Epithelial cell of proximal tubule (primary cell): ENCODE data around the gene P2RX2. TPM values are rescaled to one million over a fixed set of nuclear protein-coding genes. Genes with fewer than 3 reads are reported as not detected.

Source experiments
- DNase-seq: peaks from one replicate; pipeline ENCODE4 v3.0.0-alpha.2; 2011; ENCODE audit warnings: low read depth
- H3K4me3 ChIP-seq: 2 replicates; pipeline ENCODE4 v1.5.1; 2011; ENCODE audit warnings: low read depth, mild to moderate bottlenecking, low read length
- total RNA-seq: library from RNA; depleted of rRNA; stranded (reverse); fragments of >200 nt; gene quantifications from 2 replicates; pipeline ENCODE4 v1.2.3, GENCODE V29; 2015
- TF ChIP-seq, protein P1 (sequence below): conservative IDR thresholded peaks from 2 replicates; pipeline ENCODE4 v1.5.1; 2012; ENCODE audit warnings: low read depth, mild to moderate bottlenecking, low read length

Gene P2RX2
- total RNA-seq, 1 donor from 2014 or later = not detected

GRCh38 chr12:132632521-132633228 is 14.1 kb downstream of the P2RX2 start:
- no peak overlapping the region for H3K4me3 ChIP-seq
- no peak for DNase-seq
- TF ChIP-seq, protein P1, sequence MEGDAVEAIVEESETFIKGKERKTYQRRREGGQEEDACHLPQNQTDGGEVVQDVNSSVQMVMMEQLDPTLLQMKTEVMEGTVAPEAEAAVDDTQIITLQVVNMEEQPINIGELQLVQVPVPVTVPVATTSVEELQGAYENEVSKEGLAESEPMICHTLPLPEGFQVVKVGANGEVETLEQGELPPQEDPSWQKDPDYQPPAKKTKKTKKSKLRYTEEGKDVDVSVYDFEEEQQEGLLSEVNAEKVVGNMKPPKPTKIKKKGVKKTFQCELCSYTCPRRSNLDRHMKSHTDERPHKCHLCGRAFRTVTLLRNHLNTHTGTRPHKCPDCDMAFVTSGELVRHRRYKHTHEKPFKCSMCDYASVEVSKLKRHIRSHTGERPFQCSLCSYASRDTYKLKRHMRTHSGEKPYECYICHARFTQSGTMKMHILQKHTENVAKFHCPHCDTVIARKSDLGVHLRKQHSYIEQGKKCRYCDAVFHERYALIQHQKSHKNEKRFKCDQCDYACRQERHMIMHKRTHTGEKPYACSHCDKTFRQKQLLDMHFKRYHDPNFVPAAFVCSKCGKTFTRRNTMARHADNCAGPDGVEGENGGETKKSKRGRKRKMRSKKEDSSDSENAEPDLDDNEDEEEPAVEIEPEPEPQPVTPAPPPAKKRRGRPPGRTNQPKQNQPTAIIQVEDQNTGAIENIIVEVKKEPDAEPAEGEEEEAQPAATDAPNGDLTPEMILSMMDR = no peak

DNA sequence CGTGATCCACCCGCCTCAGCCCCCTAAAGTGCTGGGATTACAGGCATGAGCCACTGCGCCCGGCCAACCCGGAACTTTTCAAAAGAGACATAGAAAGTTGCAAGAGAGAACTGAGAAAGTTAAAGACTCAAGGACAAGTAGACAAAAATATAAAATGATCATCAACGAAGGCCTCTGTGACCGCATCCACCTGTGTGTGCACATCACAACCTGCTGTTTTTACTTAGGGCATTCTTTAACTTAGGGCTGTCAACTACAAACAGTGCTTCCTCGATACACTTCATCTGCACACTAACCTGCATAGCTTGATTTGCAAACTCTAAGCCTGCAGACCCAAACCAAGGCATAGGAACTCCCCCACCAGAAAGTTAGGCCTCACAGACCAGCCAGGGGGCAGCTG is 14.8 kb downstream of the P2RX2 start:
- H3K4me3 ChIP-seq = no peak overlapping the region
- no peak for DNase-seq
- TF ChIP-seq, protein P1 = no peak

GRCh38 chr12:132633901-132634300 is 15.3 kb downstream of the P2RX2 start:
- DNase-seq = no peak
- TF ChIP-seq, protein P1 = no peak
- no peak overlapping the region for H3K4me3 ChIP-seq

- no peak for DNase-seq
- TF ChIP-seq, protein P1 = no peak
- no peak overlapping the region for H3K4me3 ChIP-seq
Observed at GRCh38 chr12:132634411-132634990, 15.9 kb downstream of the P2RX2 start.

DNA sequence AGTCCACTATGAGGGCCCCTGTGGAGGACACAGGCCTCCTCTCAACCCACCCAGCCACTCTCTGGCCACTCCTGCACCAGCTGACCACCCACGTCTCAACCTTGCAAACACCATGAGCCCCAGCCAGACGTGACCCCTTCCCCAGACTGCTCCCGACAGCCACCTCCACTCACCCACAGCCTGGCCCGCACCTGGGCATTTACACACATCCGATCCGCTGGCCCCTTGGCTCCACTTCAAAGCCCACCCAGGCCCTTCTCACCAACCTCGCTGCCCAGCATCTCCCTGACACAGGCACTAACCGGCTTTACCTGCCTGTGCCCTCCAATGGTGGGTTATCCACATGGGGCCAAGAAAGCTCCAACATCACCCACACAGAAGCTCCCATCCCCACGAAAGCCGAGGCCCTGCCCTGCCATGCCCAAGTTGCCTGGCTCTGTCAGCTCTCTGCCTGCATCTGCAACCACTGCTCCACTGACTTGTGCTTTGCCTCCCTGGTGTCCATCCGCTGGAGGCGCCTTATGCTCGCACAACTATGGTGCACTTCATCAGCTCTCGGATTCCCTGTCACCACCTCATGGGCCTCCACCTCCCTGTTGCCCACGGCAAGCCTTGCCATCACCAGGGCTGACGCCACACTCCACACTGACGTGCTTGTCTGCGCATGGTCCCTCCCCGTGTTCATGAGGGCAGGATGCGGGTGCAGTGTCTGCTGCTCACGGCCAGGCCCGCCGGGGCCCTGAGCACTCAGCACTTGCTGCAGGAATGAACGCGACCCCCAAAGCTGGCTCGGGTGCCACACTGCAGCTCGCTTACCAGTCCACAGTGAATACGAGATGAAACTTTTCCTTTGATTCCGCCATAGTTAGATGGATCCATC is 16.7 kb downstream of the P2RX2 start:
- TF ChIP-seq, protein P1 = no peak
- no peak overlapping the region for H3K4me3 ChIP-seq
- no peak for DNase-seq

- H3K4me3 ChIP-seq = no peak overlapping the region
- TF ChIP-seq, protein P1 = no peak
- DNase-seq = no peak
Observed at GRCh38 chr12:132637811-132638210, 19.2 kb downstream of the P2RX2 start.
